ENCODE data around the gene FILIP1L. TPM values are rescaled to one million over a fixed set of nuclear protein-coding genes. Genes with fewer than 3 reads are reported as not detected.
A peak's percentile ranks its signal among the peaks of the same experiment; 100 is the strongest.

The FILIP1L gene
- total RNA-seq, 2 donors from 2014 or later = 97.0 to 112 TPM

DNA sequence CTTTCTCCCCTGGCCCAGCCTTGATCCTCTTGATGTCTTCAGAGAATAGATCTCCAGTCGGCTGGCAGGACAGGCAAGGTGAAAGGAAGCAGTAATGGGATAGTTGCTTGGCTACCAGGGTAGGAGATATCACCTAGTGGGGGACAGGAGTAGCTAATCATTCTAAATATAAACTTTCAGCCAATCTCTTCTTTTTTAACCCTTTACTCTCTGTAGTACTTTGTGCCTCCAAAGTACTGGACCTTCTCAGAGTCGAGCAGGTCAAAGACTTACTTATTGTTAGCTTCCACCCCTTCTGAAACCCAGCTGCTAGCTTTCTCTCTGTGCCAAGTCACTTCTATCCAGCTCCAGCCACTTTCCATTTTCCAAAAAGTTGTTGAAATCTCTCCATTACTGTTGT, 43.4 kb upstream of the FILIP1L start:
- no peaks in the 10 kb centered on the region for H3K36me3 ChIP-seq
- no peak overlapping the region for H3K4me3 ChIP-seq
- TF ChIP-seq, protein P1, sequence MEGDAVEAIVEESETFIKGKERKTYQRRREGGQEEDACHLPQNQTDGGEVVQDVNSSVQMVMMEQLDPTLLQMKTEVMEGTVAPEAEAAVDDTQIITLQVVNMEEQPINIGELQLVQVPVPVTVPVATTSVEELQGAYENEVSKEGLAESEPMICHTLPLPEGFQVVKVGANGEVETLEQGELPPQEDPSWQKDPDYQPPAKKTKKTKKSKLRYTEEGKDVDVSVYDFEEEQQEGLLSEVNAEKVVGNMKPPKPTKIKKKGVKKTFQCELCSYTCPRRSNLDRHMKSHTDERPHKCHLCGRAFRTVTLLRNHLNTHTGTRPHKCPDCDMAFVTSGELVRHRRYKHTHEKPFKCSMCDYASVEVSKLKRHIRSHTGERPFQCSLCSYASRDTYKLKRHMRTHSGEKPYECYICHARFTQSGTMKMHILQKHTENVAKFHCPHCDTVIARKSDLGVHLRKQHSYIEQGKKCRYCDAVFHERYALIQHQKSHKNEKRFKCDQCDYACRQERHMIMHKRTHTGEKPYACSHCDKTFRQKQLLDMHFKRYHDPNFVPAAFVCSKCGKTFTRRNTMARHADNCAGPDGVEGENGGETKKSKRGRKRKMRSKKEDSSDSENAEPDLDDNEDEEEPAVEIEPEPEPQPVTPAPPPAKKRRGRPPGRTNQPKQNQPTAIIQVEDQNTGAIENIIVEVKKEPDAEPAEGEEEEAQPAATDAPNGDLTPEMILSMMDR (IDR thresholded peaks at IDR 0.05) = no peak
- peak overlapping the region; percentile 34 to 69 for H3K27ac ChIP-seq
- H3K4me1 ChIP-seq = peaks cover 0 to 41% of the 10 kb centered on the region in 2 donors
- no peak for DNase-seq (ENCODE audit: low spot score)
- H3K27me3 ChIP-seq = no peaks in the 10 kb centered on the region
- H3K9me3 ChIP-seq = peaks cover 0 to 13% of the 10 kb centered on the region in 2 donors

DNA sequence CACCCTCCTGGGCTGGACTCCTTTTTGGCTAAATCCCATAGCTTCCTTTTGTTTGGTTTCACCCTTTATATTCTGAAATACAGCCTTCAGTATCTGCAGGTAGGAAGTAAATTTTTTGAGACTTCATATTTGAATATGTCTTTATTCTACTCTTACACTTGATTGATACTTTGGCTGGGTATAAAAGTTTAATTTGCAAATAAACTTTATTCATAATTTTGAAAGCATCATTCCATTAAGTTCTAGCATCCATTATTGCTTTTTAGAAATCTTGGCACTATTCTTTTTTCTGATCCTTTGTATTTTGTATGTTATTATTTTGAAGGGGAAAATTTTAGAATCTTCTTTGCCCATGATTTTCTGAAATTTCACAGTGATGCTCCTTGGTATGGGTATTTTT, 41.3 kb upstream of the FILIP1L start:
- DNase-seq (ENCODE audit: low spot score) = no peak
- Histone ChIP-seq H3K4me3 (no peak overlapping the region), H3K36me3 (no peaks in the 10 kb centered on the region), H3K27me3 (no peaks in the 10 kb centered on the region), H3K27ac (no peak overlapping the region), H3K9me3 (peaks cover 0 to 13% of the 10 kb centered on the region in 2 donors), H3K4me1 (peaks cover 0 to 32% of the 10 kb centered on the region in 2 donors)
- TF ChIP-seq, protein P1 (IDR thresholded peaks at IDR 0.05) = no peak

DNA sequence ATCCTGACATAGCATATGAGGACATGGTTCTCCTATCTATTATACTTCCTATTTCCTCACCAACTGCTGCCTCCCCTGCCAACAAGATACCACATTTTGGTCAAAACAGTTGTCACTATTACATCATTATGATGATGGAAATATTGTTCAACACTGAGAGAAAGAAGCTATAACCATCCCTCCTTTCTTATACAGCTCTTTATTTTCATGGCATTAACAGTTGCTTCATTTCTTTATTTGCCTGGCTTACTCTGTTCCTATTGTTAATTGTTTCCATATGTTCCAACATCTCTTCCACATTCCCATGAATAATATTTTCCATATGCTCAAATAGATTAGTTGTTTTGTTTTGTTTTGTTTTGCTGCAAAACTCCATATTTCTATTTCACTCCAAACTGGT, 40.8 kb upstream of the FILIP1L start:
- Histone ChIP-seq H3K4me3 (no peak overlapping the region), H3K27me3 (no peaks in the 10 kb centered on the region), H3K4me1 (peaks cover 0 to 31% of the 10 kb centered on the region in 2 donors), H3K9me3 (peaks cover 0 to 13% of the 10 kb centered on the region in 2 donors), H3K36me3 (no peaks in the 10 kb centered on the region), H3K27ac (no peak overlapping the region)
- TF ChIP-seq, protein P1 (IDR thresholded peaks at IDR 0.05) = no peak
- DNase-seq (ENCODE audit: low spot score) = no peak

DNA sequence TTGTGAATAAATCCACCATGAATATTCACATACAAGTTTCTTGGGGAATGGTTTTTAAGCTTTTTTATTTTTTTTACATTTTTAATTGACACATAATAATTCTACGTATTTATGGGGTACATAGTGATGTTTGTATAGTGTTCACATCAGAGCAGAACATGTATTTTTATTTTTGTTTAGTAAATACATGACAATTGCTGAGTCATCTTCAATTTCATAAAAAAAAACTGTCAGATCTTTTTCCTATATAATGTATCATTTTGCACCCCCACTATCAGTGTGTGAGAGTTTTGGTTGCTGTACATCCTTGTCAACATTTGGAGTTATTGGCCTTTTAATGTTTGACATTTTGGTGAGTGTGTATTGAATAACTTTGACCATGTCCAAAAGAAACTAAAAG, 39.9 kb upstream of the FILIP1L start:
- no peaks in the 10 kb centered on the region for H3K27me3 ChIP-seq
- H3K9me3 ChIP-seq = peaks cover 0 to 13% of the 10 kb centered on the region in 2 donors
- H3K4me1 ChIP-seq = peaks cover 0 to 31% of the 10 kb centered on the region in 2 donors
- TF ChIP-seq, protein P1 (IDR thresholded peaks at IDR 0.05) = no peak
- H3K4me3 ChIP-seq = no peak overlapping the region
- DNase-seq (ENCODE audit: low spot score) = no peak
- no peak overlapping the region for H3K27ac ChIP-seq
- H3K36me3 ChIP-seq = no peaks in the 10 kb centered on the region

DNA sequence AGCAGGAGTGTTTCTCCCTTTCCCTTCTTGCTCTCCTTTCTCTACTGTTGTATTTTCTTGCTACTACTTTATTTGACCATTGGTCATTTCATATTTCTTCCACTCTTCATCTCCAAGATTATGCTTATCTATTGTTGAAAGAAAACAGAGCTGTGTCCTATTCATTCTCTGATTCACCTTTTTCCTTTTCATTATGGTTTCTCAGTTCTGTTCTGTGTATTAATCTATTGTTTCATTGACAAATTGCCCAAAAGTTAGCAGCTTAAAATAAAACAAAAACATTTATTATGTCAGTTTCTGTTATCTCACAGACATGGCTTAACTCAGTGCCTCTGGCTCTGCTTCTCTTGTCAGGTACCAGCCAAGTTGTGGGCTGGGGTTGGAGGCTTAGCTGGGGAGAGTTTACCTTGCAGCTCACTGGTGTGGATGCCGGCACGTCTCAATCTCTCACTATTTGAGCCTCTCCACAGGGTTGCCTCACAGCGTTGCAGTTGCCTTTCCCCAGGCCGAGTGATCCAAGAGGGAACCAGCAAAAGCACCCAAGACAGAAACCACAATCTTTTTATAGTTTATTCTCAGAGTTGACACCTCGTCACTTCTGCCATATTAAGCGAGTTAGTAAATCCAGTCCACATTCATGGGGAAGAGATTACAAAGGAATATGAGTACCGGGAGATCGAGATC, 36.9 kb upstream of the FILIP1L start:
- Histone ChIP-seq H3K27ac (peak overlapping the region; percentile 68 to 80), H3K27me3 (no peaks in the 10 kb centered on the region), H3K4me1 (peaks cover 0 to 14% of the 10 kb centered on the region in 2 donors), H3K36me3 (no peaks in the 10 kb centered on the region), H3K9me3 (peaks cover 0 to 13% of the 10 kb centered on the region in 2 donors), H3K4me3 (no peak overlapping the region)
- TF ChIP-seq, protein P1 (IDR thresholded peaks at IDR 0.05) = no peak
- DNase-seq (ENCODE audit: low spot score) = peak; percentile 65

DNA sequence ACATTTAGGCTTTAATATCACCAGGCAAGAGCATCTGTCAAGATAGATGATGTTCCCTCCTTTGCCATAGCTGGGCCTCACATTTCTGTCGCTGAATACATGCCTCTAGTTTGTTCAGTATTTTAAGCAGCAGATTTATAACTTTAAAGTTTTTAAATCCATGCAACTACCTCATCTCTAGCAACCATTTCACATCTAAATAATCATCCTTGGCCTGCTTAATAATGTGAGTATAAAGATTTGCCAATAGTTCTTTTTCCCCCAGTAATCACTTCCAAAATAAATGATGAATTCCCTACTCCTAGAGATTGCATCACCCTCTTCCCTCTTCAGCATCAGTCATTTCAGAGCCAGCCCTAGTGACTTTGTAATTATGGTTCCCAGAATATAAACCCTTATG, 36.2 kb upstream of the FILIP1L start:
- Histone ChIP-seq H3K4me3 (no peak overlapping the region), H3K27ac (peak overlapping the region; percentile 68 to 80), H3K36me3 (no peaks in the 10 kb centered on the region), H3K4me1 (peaks cover 0 to 14% of the 10 kb centered on the region in 2 donors), H3K27me3 (no peaks in the 10 kb centered on the region), H3K9me3 (peaks cover 0 to 7% of the 10 kb centered on the region in 2 donors)
- no peak for DNase-seq (ENCODE audit: low spot score)
- TF ChIP-seq, protein P1 (IDR thresholded peaks at IDR 0.05) = no peak

Data from right atrium auricular region (tissue), 2 donors.